Coronary artery (tissue), 2 donors: ENCODE results near the gene FARSA.
A peak's percentile ranks its signal among the peaks of the same experiment; 100 is the strongest.
"Not testable (repeated sequence)": the region's sequence is repeated elsewhere in the genome, so short reads cannot be mapped to it uniquely, and the experiment has no call there.

Source experiments
- DNase-seq: peaks from one replicate; pipeline ENCODE4 v3.0.0-alpha.2; 2017; ENCODE audit warnings: low spot score
- H3K27ac ChIP-seq, 2 donors: fragments of 200-600 bp; sonication (generic); one replicate each; pipeline ENCODE4 v1.5.1; 2016 to 2019
- H3K4me3 ChIP-seq: fragments of 200-600 bp; sonication (generic); 2 replicates; pipeline ENCODE4 v1.5.1; 2016; ENCODE audit warnings: mild to moderate bottlenecking, moderate library complexity
- CTCF ChIP-seq: fragments of 200-600 bp; sonication (generic); IDR thresholded peaks from one replicate; pipeline ENCODE4 v1.5.1; 2019; ENCODE audit warnings: antibody characterized with exemption

Gene FARSA

GRCh38 chr19:12933287-12934072 lies at the start of gene FARSA:
Gene FARSA, minus strand, starts transcription at chr19:12933711. Its CDS starts 15 bp downstream, at chr19:12933696.
- Histone ChIP-seq H3K4me3 (peak within 1 kb of the TSS; percentile 94), H3K27ac (peak within 1 kb of the TSS; percentile 82 to 87)
- TF ChIP-seq CTCF = no peak
- peak; percentile 96 for DNase-seq

GRCh38 chr19:12983091-12983490 lies 49.6 kb upstream of the FARSA start:
- TF ChIP-seq CTCF = no peak
- Histone ChIP-seq H3K27ac (no peak overlapping the region), H3K4me3 (peak overlapping the region; percentile 64)
- no peak for DNase-seq

GRCh38 chr19:12982648-12983047 lies 49.1 kb upstream of the FARSA start:
- no peak overlapping the region for H3K27ac ChIP-seq
- TF ChIP-seq CTCF = no peak
- DNase-seq = no peak
- no peak overlapping the region for H3K4me3 ChIP-seq

GRCh38 chr19:12979974-12980373 lies 46.5 kb upstream of the FARSA start:
- TF ChIP-seq CTCF = no peak
- no peak for DNase-seq
- no peak overlapping the region for H3K4me3 ChIP-seq
- no peak overlapping the region for H3K27ac ChIP-seq

- DNase-seq, H3K4me3 ChIP-seq, H3K27ac ChIP-seq: not testable (repeated sequence)
Observed at GRCh38 chr19:12976109-12976508, 42.6 kb upstream of the FARSA start.

- no peak for DNase-seq
Observed at GRCh38 chr19:12975221-12975741, 41.8 kb upstream of the FARSA start.

More at GRCh38 chr19:12975221-12975741, 41.8 kb upstream of the FARSA start:
- no peak overlapping the region for H3K27ac ChIP-seq
- TF ChIP-seq CTCF = no peak
- no peak overlapping the region for H3K4me3 ChIP-seq
